Trophoblast cell (in vitro differentiated cells and primary cell): ENCODE results near the gene TSPEAR.

Experiments used
- DNase-seq, 2 donors: peaks; one replicate each; pipeline ENCODE4 v3.0.0-alpha.2; 2016
- H2AFZ ChIP-seq: 2 replicates; pipeline ENCODE4 v1.6.1; 2013; ENCODE audit warnings: low read length, moderate library complexity, mild to moderate bottlenecking; ENCODE audit not compliant: insufficient read depth, poor library complexity
- H2AK5ac ChIP-seq: 2 replicates; pipeline ENCODE4 v1.6.1; 2013; ENCODE audit warnings: mild to moderate bottlenecking, low read length
- H2BK120ac ChIP-seq: 2 replicates; pipeline ENCODE4 v1.6.1; 2013; ENCODE audit warnings: low read length, mild to moderate bottlenecking, moderate library complexity; ENCODE audit not compliant: insufficient read depth, poor library complexity
- H2BK12ac ChIP-seq: 2 replicates; pipeline ENCODE4 v1.6.1; 2013; ENCODE audit warnings: mild to moderate bottlenecking, low read length, moderate library complexity
- H2BK5ac ChIP-seq: 2 replicates; pipeline ENCODE4 v1.6.1; 2013; ENCODE audit warnings: low read length, low read depth, moderate library complexity, mild to moderate bottlenecking; ENCODE audit not compliant: poor library complexity
- H3K14ac ChIP-seq: 2 replicates; pipeline ENCODE4 v1.6.1; 2013; ENCODE audit warnings: mild to moderate bottlenecking, low read length
- H3K18ac ChIP-seq: 2 replicates; pipeline ENCODE4 v1.6.1; 2013; ENCODE audit warnings: mild to moderate bottlenecking, low read length
- H3K23ac ChIP-seq: 2 replicates; pipeline ENCODE4 v1.6.1; 2013; ENCODE audit warnings: low read length
- H3K27ac ChIP-seq: 2 replicates; pipeline ENCODE4 v1.5.1; 2013; ENCODE audit warnings: low read depth, mild to moderate bottlenecking, inconsistent platforms, low read length, moderate library complexity
- H3K27me3 ChIP-seq: 2 replicates; pipeline ENCODE4 v1.6.1; 2013; ENCODE audit warnings: inconsistent platforms, mild to moderate bottlenecking, low read length, moderate library complexity; ENCODE audit not compliant: insufficient read depth
- H3K36me3 ChIP-seq, 2 experiments: 1 replicate in 1 of 2; 2 replicates in 1 of 2; pipeline ENCODE4 v1.6.1; 2013; ENCODE audit warnings: low read length in 2 of 2, mild to moderate bottlenecking in 2 of 2, moderate library complexity in 1 of 2; ENCODE audit not compliant: insufficient read depth in 2 of 2, control insufficient read depth in 1 of 2
- H3K4ac ChIP-seq: 2 replicates; pipeline ENCODE4 v1.6.1; 2013; ENCODE audit warnings: low read depth, mild to moderate bottlenecking, low read length, moderate library complexity
- H3K4me1 ChIP-seq, 2 experiments: 1 replicate in 1 of 2; 2 replicates in 1 of 2; pipeline ENCODE4 v1.6.1; 2013; ENCODE audit warnings: low read length in 2 of 2, mild to moderate bottlenecking in 2 of 2, moderate library complexity in 1 of 2; ENCODE audit not compliant: insufficient read depth in 2 of 2, control insufficient read depth in 1 of 2
- H3K4me2 ChIP-seq: 2 replicates; pipeline ENCODE4 v1.6.1; 2013; ENCODE audit warnings: inconsistent platforms, mild to moderate bottlenecking, low read length, moderate library complexity
- H3K4me3 ChIP-seq: 2 replicates; pipeline ENCODE4 v1.5.1; 2013; ENCODE audit warnings: mild to moderate bottlenecking, low read depth, low read length, inconsistent platforms
- H3K79me1 ChIP-seq: one replicate; pipeline ENCODE4 v1.6.1; 2013; ENCODE audit warnings: low read length
- H3K79me2 ChIP-seq: 2 replicates; pipeline ENCODE4 v1.6.1; 2013; ENCODE audit warnings: low read length, mild to moderate bottlenecking; ENCODE audit not compliant: control insufficient read depth, insufficient read depth, poor library complexity
- H3K9ac ChIP-seq: 2 replicates; pipeline ENCODE4 v1.6.1; 2013; ENCODE audit warnings: mild to moderate bottlenecking, low read length
- H3K9me3 ChIP-seq: 2 replicates; pipeline ENCODE4 v1.6.1; 2013; ENCODE audit warnings: low read depth, mild to moderate bottlenecking, control low read depth, inconsistent platforms, low read length; ENCODE audit not compliant: insufficient read depth
- H4K12ac ChIP-seq: 2 replicates; pipeline ENCODE4 v1.6.1; 2013; ENCODE audit warnings: low read depth, mild to moderate bottlenecking, low read length, moderate library complexity
- H4K8ac ChIP-seq: 2 replicates; pipeline ENCODE4 v1.6.1; 2013; ENCODE audit warnings: low read depth, mild to moderate bottlenecking, low read length, moderate library complexity
- H4K91ac ChIP-seq: one replicate; pipeline ENCODE4 v1.6.1; 2013; ENCODE audit warnings: low read depth, mild to moderate bottlenecking, low read length, moderate library complexity
- WGBS: extraction: QIAGEN DNeasy Blood & Tissue Kit; methylation state at CpG from one replicate; pipeline ENCODE4 v1.1.7; 2013; ENCODE audit warnings: missing lambda C conversion rate; ENCODE audit not compliant: insufficient read length, insufficient coverage; ENCODE audit errors: extremely low coverage; 5-methylcytosine and 5-hydroxymethylcytosine counted together

TSPEAR gene

GRCh38 chr21:44521928-44522752 is 189.2 kb downstream of the TSPEAR start:
- no peaks in the 10 kb centered on the region for H3K27me3 ChIP-seq
- no peaks in the 10 kb centered on the region for H3K36me3 ChIP-seq
- H3K4me1 ChIP-seq, result peaks cover 3 to 7% of the 10 kb centered on the region in 2 experiments
- H3K14ac ChIP-seq, result no peak overlapping the region
- H3K79me2 ChIP-seq, result no peaks in the 10 kb centered on the region
- no peak overlapping the region for H3K27ac ChIP-seq
- H2AFZ ChIP-seq, result no peak overlapping the region
- H3K23ac ChIP-seq, result no peak overlapping the region
- no peak overlapping the region for H4K12ac ChIP-seq
- H3K18ac ChIP-seq, result no peak overlapping the region
- no peak overlapping the region for H2AK5ac ChIP-seq
- H2BK12ac ChIP-seq, result no peak overlapping the region
- H4K91ac ChIP-seq, result no peak overlapping the region
- H3K4me3 ChIP-seq, result no peak overlapping the region
- no peak overlapping the region for H4K8ac ChIP-seq
- H2BK120ac ChIP-seq, result no peak overlapping the region
- DNase-seq, result no peak
- H3K9ac ChIP-seq, result no peak overlapping the region
- H3K9me3 ChIP-seq, result peaks cover 12% of the 10 kb centered on the region
- H3K79me1 ChIP-seq, result no peaks in the 10 kb centered on the region
- no CpG with 5 or more reads among the region's 33 CpGs for WGBS
- H3K4ac ChIP-seq, result no peak overlapping the region
- no peak overlapping the region for H2BK5ac ChIP-seq
- no peak overlapping the region for H3K4me2 ChIP-seq

GRCh38 chr21:44521301-44521927 is 190.0 kb downstream of the TSPEAR start:
- Histone ChIP-seq H3K4ac (no peak overlapping the region), H3K27ac (no peak overlapping the region), H2AFZ (no peak overlapping the region), H3K9ac (no peak overlapping the region), H2BK120ac (no peak overlapping the region), H4K8ac (no peak overlapping the region), H3K18ac (no peak overlapping the region), H3K4me3 (no peak overlapping the region), H4K91ac (no peak overlapping the region), H3K23ac (no peak overlapping the region), H3K36me3 (no peaks in the 10 kb centered on the region), H3K9me3 (peaks cover 12% of the 10 kb centered on the region), H3K4me2 (no peak overlapping the region), H2BK12ac (no peak overlapping the region), H3K4me1 (peaks cover 3 to 7% of the 10 kb centered on the region in 2 experiments), H3K79me2 (no peaks in the 10 kb centered on the region), H3K14ac (no peak overlapping the region), H2AK5ac (no peak overlapping the region), H3K27me3 (no peaks in the 10 kb centered on the region), H4K12ac (no peak overlapping the region), H3K79me1 (no peaks in the 10 kb centered on the region), H2BK5ac (no peak overlapping the region)
- no CpG with 5 or more reads among the region's 22 CpGs for WGBS
- no peak for DNase-seq

DNA sequence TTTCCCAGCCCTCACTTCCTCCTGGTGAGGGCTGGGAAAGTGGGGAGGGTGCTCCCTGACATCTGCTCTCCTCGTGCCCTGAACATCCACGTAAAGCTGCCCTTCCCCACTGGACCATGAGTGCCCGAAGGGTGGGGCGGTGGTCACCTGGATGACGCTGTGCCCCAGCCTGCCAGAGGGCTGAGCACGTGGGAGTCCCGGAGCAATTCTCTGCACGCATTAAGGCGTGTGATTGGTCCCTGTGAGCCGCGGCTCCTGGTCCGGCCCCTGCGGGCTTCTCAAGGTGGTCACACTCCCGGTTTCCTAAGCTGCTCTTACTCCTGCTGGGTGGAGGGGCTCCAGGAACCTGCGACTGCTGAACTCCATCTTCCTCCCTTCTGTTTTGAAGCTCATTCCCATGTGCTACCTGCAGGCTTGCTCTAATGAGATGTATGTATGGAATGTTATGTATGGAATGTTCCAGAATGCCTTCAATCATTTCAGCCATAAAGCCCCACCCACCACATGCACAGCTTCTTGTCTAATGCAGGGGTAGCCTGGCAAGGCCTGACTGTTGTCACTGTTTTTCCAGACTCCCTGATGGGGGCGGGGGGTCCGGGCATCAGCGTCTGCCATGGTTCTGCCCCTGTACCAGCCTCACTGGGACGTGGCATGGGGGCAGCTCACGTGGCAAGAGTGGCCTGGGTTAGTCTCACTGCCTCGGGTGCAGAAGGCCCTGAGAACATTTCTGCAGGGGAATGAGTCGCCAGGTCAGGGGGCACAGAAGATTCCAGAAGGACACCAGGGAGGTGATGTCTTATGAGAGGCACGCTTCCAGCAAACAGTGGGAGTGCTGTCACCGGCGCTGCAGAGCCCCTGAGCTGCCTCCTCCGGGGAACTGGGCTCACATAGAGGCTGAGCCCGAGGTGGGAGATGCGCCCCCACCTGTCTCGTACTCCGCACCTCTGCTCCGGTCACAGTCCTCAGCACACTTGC is 190.8 kb downstream of the TSPEAR start:
- H3K4me2 ChIP-seq, result no peak overlapping the region
- H3K36me3 ChIP-seq, result no peaks in the 10 kb centered on the region
- H3K27ac ChIP-seq, result no peak overlapping the region
- no peak overlapping the region for H2BK5ac ChIP-seq
- H3K4me1 ChIP-seq, result peaks cover 3 to 7% of the 10 kb centered on the region in 2 experiments
- no peak overlapping the region for H3K9ac ChIP-seq
- no peak overlapping the region for H3K4me3 ChIP-seq
- peak; percentile 56 to 74 for DNase-seq
- H4K91ac ChIP-seq, result no peak overlapping the region
- no peak overlapping the region for H3K4ac ChIP-seq
- no peak overlapping the region for H2AFZ ChIP-seq
- H4K12ac ChIP-seq, result no peak overlapping the region
- no peaks in the 10 kb centered on the region for H3K27me3 ChIP-seq
- H2BK120ac ChIP-seq, result no peak overlapping the region
- H3K14ac ChIP-seq, result no peak overlapping the region
- no peak overlapping the region for H2AK5ac ChIP-seq
- WGBS, result no CpG with 5 or more reads among the region's 31 CpGs
- no peaks in the 10 kb centered on the region for H3K79me1 ChIP-seq
- H4K8ac ChIP-seq, result no peak overlapping the region
- peaks cover 12% of the 10 kb centered on the region for H3K9me3 ChIP-seq
- H3K79me2 ChIP-seq, result no peaks in the 10 kb centered on the region
- no peak overlapping the region for H2BK12ac ChIP-seq
- no peak overlapping the region for H3K18ac ChIP-seq
- no peak overlapping the region for H3K23ac ChIP-seq
